ENCODE data around the gene HNRNPH3. TPM values are rescaled to one million over a fixed set of nuclear protein-coding genes. Genes with fewer than 3 reads are reported as not detected.

The HNRNPH3 gene
- total and polyA plus RNA-seq, 11 donors: 23.7 to 140 (median 87.7) TPM

- no peak for TF ChIP-seq CTCF (IDR thresholded peaks at IDR 0.05)
- no peak for TF ChIP-seq POLR2A (IDR thresholded peaks at IDR 0.05)
- no peaks in the 10 kb centered on the region for H3K27me3 ChIP-seq
- no peaks in the 10 kb centered on the region for H3K4me1 ChIP-seq
- ATAC-seq: no peak
- H3K9me3 ChIP-seq: no peaks in the 10 kb centered on the region
- H3K27ac ChIP-seq: no peak overlapping the region
- H3K36me3 ChIP-seq: peaks cover 0 to 100% (median 98%) of the 10 kb centered on the region in 9 donors
- no peak overlapping the region for H3K4me3 ChIP-seq
- 88 to 92% (median 90%) methylated on average over 2 of the region's 2 CpGs for WGBS, 4 donors
- no peak for DNase-seq
- intact Hi-C loops (cut with DNase I): no loop called here
These were observed 53.9 kb downstream of the HNRNPH3 start for GRCh38 chr10:68385740-68386139.

Other genes with a start within 250 kb of the HNRNPH3 start
- 100 to 1,000 TPM; 105 to 240 (median 159) TPM for gene MYPN, start 222.6 kb upstream of the HNRNPH3 start, total RNA-seq
- 100 to 1,000 TPM in 1 of 2 donors, 10 to 100 TPM in 1; 33.4 to 107 TPM for gene MYPN, start 222.6 kb upstream of the HNRNPH3 start, polyA plus RNA-seq
- under 1 TPM in 2 of 9 donors, not detected in 7; 0.14 to 0.23 TPM for gene ATOH7, start 100.0 kb upstream of the HNRNPH3 start, total RNA-seq
- gene ATOH7, start 100.0 kb upstream of the HNRNPH3 start, polyA plus RNA-seq: not detected
- gene PBLD, start 864 bp downstream of the HNRNPH3 start, total RNA-seq: 1 to 10 TPM; 2.1 to 9.4 (median 6.2) TPM
- 1 to 10 TPM; 1.4 to 1.7 TPM for gene PBLD, start 864 bp downstream of the HNRNPH3 start, polyA plus RNA-seq
- 10 to 100 TPM in 2 of 9 donors, 1 to 10 TPM in 7; 5.6 to 11.8 (median 8.9) TPM for gene RUFY2, start 75.2 kb downstream of the HNRNPH3 start, total RNA-seq
- 1 to 10 TPM; 3.2 to 4.6 TPM for gene RUFY2, start 75.2 kb downstream of the HNRNPH3 start, polyA plus RNA-seq
- gene DNA2, start 139.9 kb downstream of the HNRNPH3 start, total RNA-seq: 1 to 10 TPM in 8 of 9 donors, under 1 TPM in 1; 0.91 to 4.2 (median 2.6) TPM
- gene DNA2, start 139.9 kb downstream of the HNRNPH3 start, polyA plus RNA-seq: 1 to 10 TPM; 1.0 to 1.2 TPM
- 10 to 100 TPM in 7 of 9 donors, 1 to 10 TPM in 2; 7.5 to 43.3 (median 15.2) TPM for gene SLC25A16, start 195.5 kb downstream of the HNRNPH3 start, total RNA-seq
- gene SLC25A16, start 195.5 kb downstream of the HNRNPH3 start, polyA plus RNA-seq: 10 to 100 TPM in 1 of 2 donors, 1 to 10 TPM in 1; 5.6 to 15.6 TPM
- gene TET1, start 228.3 kb downstream of the HNRNPH3 start, total RNA-seq: 1 to 10 TPM; 1.3 to 4.1 (median 2.6) TPM
- under 1 TPM; 0.27 to 0.42 TPM for gene TET1, start 228.3 kb downstream of the HNRNPH3 start, polyA plus RNA-seq

Data from heart left ventricle (tissue), 16 donors.